K562 (cell line): ENCODE data around the gene INKA2. TPM values are rescaled to one million over a fixed set of nuclear protein-coding genes. Genes with fewer than 3 reads are reported as not detected.

Source experiments
- CREB1 ChIP-seq, 2 experiments: sonication (generic) in 1 of 2; formaldehyde crosslinking in 1 of 2; IDR thresholded peaks; 2 replicates each; pipeline versions ENCODE4 v1.6.1 to v1.8.0; 2012 to 2022; ENCODE audit warnings: inconsistent platforms in 1 of 2, mild to moderate bottlenecking in 1 of 2, missing genetic modification reagents in 1 of 2, moderate library complexity in 1 of 2
- ESRRA ChIP-seq: fragments of 450-650 bp; IDR thresholded peaks from 2 replicates; pipeline ENCODE4 v1.6.1; 2014; ENCODE audit warnings: low read depth, mild to moderate bottlenecking, moderate library complexity, borderline replicate concordance
- ETV6 ChIP-seq, 3 experiments: fragments of 150-350 bp in 1 of 3; sonication (generic) in 1 of 3; formaldehyde crosslinking in 1 of 3; IDR thresholded peaks; 2 replicates each; pipeline versions ENCODE4 v1.6.1 to v1.8.0; 2014 to 2022; ENCODE audit warnings: borderline replicate concordance in 2 of 3, low read depth in 2 of 3, antibody characterized with exemption in 1 of 3, low read length in 1 of 3, mild to moderate bottlenecking in 1 of 3, missing genetic modification reagents in 1 of 3
- FIP1L1 ChIP-seq: fragments of 200-400 bp; formaldehyde crosslinking; IDR thresholded peaks from 2 replicates; pipeline ENCODE4 v1.6.1; 2018; ENCODE audit warnings: mild to moderate bottlenecking, low read depth, low read length; ENCODE audit not compliant: poor library complexity, severe bottlenecking
- FOXA3 ChIP-seq, 2 experiments: fragments of 450-650 bp in 1 of 2; sonication (generic) in 1 of 2; formaldehyde crosslinking; IDR thresholded peaks in 1 of 2; conservative IDR thresholded peaks in 1 of 2; 2 replicates each; pipeline versions ENCODE4 v1.4.0 to v1.8.0; 2020 to 2022; ENCODE audit warnings: mild to moderate bottlenecking in 2 of 2, missing genetic modification reagents in 1 of 2
- NCOA2 ChIP-seq, 2 experiments: fragments of 450-650 bp; IDR thresholded peaks; 2 replicates each; pipeline ENCODE4 v1.6.1; 2018; ENCODE audit warnings: mild to moderate bottlenecking in 2 of 2, moderate library complexity in 1 of 2; ENCODE audit not compliant: partially characterized antibody in 2 of 2
- NFE2 ChIP-seq: IDR thresholded peaks from 2 replicates; pipeline ENCODE4 v1.6.1; 2014; ENCODE audit warnings: antibody characterized with exemption, low read depth
- NFE2L1 ChIP-seq: fragments of 450-650 bp; IDR thresholded peaks from 2 replicates; pipeline ENCODE4 v1.6.1; 2016; ENCODE audit warnings: missing genetic modification characterization, low read depth, mild to moderate bottlenecking, missing compliant biosample characterization, moderate library complexity, borderline replicate concordance
- NFIX ChIP-seq: fragments of 250-450 bp; sonication (Bioruptor Pico); IDR thresholded peaks from 2 replicates; pipeline ENCODE4 v1.4.0; 2020; ENCODE audit warnings: low read depth, mild to moderate bottlenecking, moderate library complexity
- PML ChIP-seq: IDR thresholded peaks from 2 replicates; pipeline ENCODE4 v1.6.1; 2012; ENCODE audit warnings: low read length, inconsistent platforms
- POLR3A ChIP-seq: IDR thresholded peaks from 2 replicates; pipeline ENCODE4 v1.6.1; 2011; ENCODE audit warnings: borderline replicate concordance, mild to moderate bottlenecking, moderate library complexity; ENCODE audit not compliant: insufficient read length, insufficient read depth; ENCODE audit errors: extremely low read depth
- RBM25 ChIP-seq: fragments of 200-400 bp; formaldehyde crosslinking; IDR thresholded peaks from 2 replicates; pipeline ENCODE4 v1.6.1; 2018; ENCODE audit warnings: low read length, low read depth, moderate library complexity; ENCODE audit not compliant: severe bottlenecking
- SAFB ChIP-seq: fragments of 200-400 bp; formaldehyde crosslinking; IDR thresholded peaks from 2 replicates; pipeline ENCODE4 v1.6.1; 2017; ENCODE audit warnings: low read depth, low read length, borderline replicate concordance
- SMAD1 ChIP-seq: fragments of 150-350 bp; IDR thresholded peaks from 2 replicates; pipeline ENCODE4 v1.6.1; 2014; ENCODE audit warnings: low read length, low read depth; ENCODE audit not compliant: partially characterized antibody
- TCF3 ChIP-seq: sonication (generic); formaldehyde crosslinking; IDR thresholded peaks from 2 replicates; pipeline ENCODE4 v1.4.0; 2020; ENCODE audit warnings: mild to moderate bottlenecking, missing genetic modification reagents
- TFAM ChIP-seq: fragments of 250-450 bp; sonication (Bioruptor Pico); conservative IDR thresholded peaks from 2 replicates; pipeline ENCODE4 v1.5.0; 2021; ENCODE audit warnings: mild to moderate bottlenecking, moderate library complexity
- ZBTB1 ChIP-seq: sonication (generic); formaldehyde crosslinking; IDR thresholded peaks from 2 replicates; pipeline ENCODE4 v1.8.1; 2023; ENCODE audit warnings: missing genetic modification reagents, low read depth, mild to moderate bottlenecking, borderline replicate concordance
- ZNF586 ChIP-seq: fragments of 450-650 bp; formaldehyde crosslinking; conservative IDR thresholded peaks from 2 replicates; pipeline ENCODE4 v1.4.0; 2020; ENCODE audit warnings: mild to moderate bottlenecking, moderate library complexity
- ZNF77 ChIP-seq: fragments of 250-450 bp; sonication (Bioruptor Pico); IDR thresholded peaks from 2 replicates; pipeline ENCODE4 v1.5.0; 2020
- ZNF778 ChIP-seq: fragments of 450-650 bp; formaldehyde crosslinking; IDR thresholded peaks from 2 replicates; pipeline ENCODE4 v1.4.0; 2020; ENCODE audit warnings: mild to moderate bottlenecking, moderate library complexity
- polyA plus RNA-seq, 8 experiments: library from polyadenylated mRNA; depleted of rRNA in 4 of 8; stranded (reverse) in 5 of 8; unstranded in 3 of 8; fragments of >200 nt; fragmentation: Nextera tagmentation in 2 of 8; fragmentation: Illumina TruSeq in 1 of 8; extraction: Ambion mirVana in 2 of 8; extraction: Trizol in 1 of 8; gene quantifications; 2 replicates each; pipeline versions ENCODE4 v1.2.1 to v1.2.3, GENCODE V29; 2011 to 2014; ENCODE audit warnings: inconsistent platforms in 1 of 8, missing spikeins in 1 of 8
- total RNA-seq, 7 experiments: library from RNA; depleted of rRNA in 6 of 7; stranded (reverse); fragments of >200 nt in 6 of 7; fragmentation: Illumina TruSeq in 2 of 7; extraction: Trizol in 2 of 7; gene quantifications; 2 replicates each; pipeline versions ENCODE4 v1.2.1 to v1.2.3, GENCODE V29; 2011 to 2021; ENCODE audit warnings: low replicate concordance in 1 of 7
- TF ChIP-seq, protein P1 (sequence below): sonication (generic); formaldehyde crosslinking; IDR thresholded peaks from 2 replicates; pipeline ENCODE4 v1.8.0; 2023; ENCODE audit warnings: mild to moderate bottlenecking, missing genetic modification reagents
- TF ChIP-seq, protein P2 (sequence below): sonication (generic); IDR thresholded peaks from 2 replicates; pipeline ENCODE4 v1.6.1; 2016
- TF ChIP-seq, protein P3 (sequence below): fragments of 450-650 bp; IDR thresholded peaks from 2 replicates; pipeline ENCODE4 v1.6.1; 2017; ENCODE audit warnings: mild to moderate bottlenecking, moderate library complexity

The INKA2 gene
- total and polyA plus RNA-seq, 9 of the 15 experiments (the other 6 are each of a cell fraction or from before 2014, with no cell fraction given), result 0.04 to 1.4 (median 0.26) TPM; not detected in 1

DNA sequence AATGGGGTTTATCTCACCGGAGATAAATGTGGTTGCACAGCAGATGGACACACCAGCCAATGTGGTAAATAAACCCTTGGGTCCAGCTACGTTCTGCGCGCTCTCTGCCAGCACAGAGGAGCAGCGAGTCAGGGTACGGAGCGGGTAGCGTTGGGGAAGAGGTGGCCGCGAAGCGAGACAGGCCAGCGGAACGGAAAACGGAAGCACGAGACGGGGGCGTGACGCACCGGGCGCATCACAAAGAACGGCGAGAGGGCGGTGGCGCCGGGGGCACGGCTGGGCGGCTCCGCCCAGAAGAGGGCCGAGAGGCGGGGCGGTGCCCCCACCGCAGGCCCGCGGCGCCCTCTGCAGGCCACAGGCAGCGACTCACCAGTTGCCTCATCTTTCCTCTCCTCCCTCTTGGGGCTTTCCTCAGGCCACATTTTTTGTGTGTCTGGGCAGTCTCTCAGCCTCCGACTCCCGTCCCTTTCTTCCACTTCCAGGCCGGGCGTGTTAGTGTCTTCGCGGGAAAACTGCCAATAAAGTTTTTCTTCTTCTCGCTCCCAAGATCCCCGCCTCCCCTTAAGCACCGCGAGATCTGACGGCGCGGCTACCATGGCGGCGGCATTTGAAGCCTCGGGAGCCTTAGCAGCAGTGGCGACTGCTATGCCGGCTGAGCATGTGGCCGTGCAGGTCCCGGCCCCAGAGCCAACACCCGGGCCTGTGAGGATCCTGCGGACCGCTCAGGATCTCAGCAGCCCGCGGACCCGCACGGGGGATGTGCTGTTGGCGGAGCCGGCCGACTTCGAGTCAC is 16.3 kb upstream of the INKA2 start, which contains the start of gene DDX20 (continued):
- TF ChIP-seq FOXA3 (CRISPR knock-in tag; conservative IDR thresholded peaks at IDR 0.05 in 1 of 2, IDR thresholded peaks at IDR 0.05 in 1 of 2) (no peak), NFIX (CRISPR knock-in tag) (0 out of 2 replicates have a peak, but pooled peaks have one; percentile 2), ZNF77 (CRISPR knock-in tag) (no peak), PML (peak; percentile 73), ZNF778 (CRISPR knock-in tag) (no peak), POLR3A (no peak), TFAM (CRISPR knock-in tag) (no peak), ESRRA (peak; percentile 83; the same call in 1 of the 2 replicates), RBM25 (peak; percentile 6), ETV6 (IDR thresholded peaks at IDR 0.05; ENCODE audit: borderline replicate concordance in 1 of 2, low read depth in 2 of 2, low read length in 1 of 2) (peak in 1 of 2 experiments; percentile 59; a peak in 1 of 4 replicates), ETV6 (CRISPR knock-in tag; IDR thresholded peaks at IDR 0.05; ENCODE audit: borderline replicate concordance) (0 out of 2 replicates have a peak, but pooled peaks have one; percentile 65), NCOA2 (IDR thresholded peaks at IDR 0.05; ENCODE audit: partially characterized antibody in 2 of 2) (no peak), TCF3 (CRISPR knock-in tag) (peak; percentile 34; the same call in 1 of the 2 replicates), ZBTB1 (CRISPR knock-in tag) (peak; percentile 58; the same call in 1 of the 2 replicates), SMAD1 (peak; percentile 34), NFE2 (0 out of 2 replicates have a peak, but pooled peaks have one; percentile 9), NFE2L1 (tag) (no peak), FIP1L1 (peak; percentile 50), CREB1 (IDR thresholded peaks at IDR 0.05) (peak; percentile 90), CREB1 (CRISPR knock-in tag; IDR thresholded peaks at IDR 0.05) (peak; percentile 83), ZNF586 (CRISPR knock-in tag) (no peak), SAFB (no peak)
- TF ChIP-seq, protein P1, sequence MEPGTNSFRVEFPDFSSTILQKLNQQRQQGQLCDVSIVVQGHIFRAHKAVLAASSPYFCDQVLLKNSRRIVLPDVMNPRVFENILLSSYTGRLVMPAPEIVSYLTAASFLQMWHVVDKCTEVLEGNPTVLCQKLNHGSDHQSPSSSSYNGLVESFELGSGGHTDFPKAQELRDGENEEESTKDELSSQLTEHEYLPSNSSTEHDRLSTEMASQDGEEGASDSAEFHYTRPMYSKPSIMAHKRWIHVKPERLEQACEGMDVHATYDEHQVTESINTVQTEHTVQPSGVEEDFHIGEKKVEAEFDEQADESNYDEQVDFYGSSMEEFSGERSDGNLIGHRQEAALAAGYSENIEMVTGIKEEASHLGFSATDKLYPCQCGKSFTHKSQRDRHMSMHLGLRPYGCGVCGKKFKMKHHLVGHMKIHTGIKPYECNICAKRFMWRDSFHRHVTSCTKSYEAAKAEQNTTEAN (CRISPR knock-in tag), result no peak
- TF ChIP-seq, protein P2, sequence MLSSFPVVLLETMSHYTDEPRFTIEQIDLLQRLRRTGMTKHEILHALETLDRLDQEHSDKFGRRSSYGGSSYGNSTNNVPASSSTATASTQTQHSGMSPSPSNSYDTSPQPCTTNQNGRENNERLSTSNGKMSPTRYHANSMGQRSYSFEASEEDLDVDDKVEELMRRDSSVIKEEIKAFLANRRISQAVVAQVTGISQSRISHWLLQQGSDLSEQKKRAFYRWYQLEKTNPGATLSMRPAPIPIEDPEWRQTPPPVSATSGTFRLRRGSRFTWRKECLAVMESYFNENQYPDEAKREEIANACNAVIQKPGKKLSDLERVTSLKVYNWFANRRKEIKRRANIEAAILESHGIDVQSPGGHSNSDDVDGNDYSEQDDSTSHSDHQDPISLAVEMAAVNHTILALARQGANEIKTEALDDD, result 0 out of 2 replicates have a peak, but pooled peaks have one; percentile 20
- TF ChIP-seq, protein P3, sequence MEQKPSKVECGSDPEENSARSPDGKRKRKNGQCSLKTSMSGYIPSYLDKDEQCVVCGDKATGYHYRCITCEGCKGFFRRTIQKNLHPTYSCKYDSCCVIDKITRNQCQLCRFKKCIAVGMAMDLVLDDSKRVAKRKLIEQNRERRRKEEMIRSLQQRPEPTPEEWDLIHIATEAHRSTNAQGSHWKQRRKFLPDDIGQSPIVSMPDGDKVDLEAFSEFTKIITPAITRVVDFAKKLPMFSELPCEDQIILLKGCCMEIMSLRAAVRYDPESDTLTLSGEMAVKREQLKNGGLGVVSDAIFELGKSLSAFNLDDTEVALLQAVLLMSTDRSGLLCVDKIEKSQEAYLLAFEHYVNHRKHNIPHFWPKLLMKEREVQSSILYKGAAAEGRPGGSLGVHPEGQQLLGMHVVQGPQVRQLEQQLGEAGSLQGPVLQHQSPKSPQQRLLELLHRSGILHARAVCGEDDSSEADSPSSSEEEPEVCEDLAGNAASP, result no peak
